ENCODE measurements around the gene H2BK1. TPM values are rescaled to one million over a fixed set of nuclear protein-coding genes. Genes with fewer than 3 reads are reported as not detected.
A peak's percentile ranks its signal among the peaks of the same experiment; 100 is the strongest.

The H2BK1 gene
- total and polyA plus RNA-seq, 2 of the 13 experiments (the other 11 are each of a cell fraction or from before 2014, with no cell fraction given), result not detected

GRCh38 chr7:151176401-151176800 is 33.9 kb downstream of the H2BK1 start (continued):
- TF ChIP-seq ZFP36 (IDR thresholded peaks at IDR 0.05; ENCODE audit: borderline replicate concordance, low read depth, low read length, partially characterized antibody) (no peak), ZNF24 (IDR thresholded peaks at IDR 0.05) (no peak), ZNF296 (CRISPR knock-in tag; conservative IDR thresholded peaks at IDR 0.05) (no peak), CSRNP2 (CRISPR knock-in tag; conservative IDR thresholded peaks at IDR 0.05; ENCODE audit: low read depth) (no peak), RAD21 (CRISPR knock-in tag; IDR thresholded peaks at IDR 0.05) (no peak)
- TF ChIP-seq, protein P1, sequence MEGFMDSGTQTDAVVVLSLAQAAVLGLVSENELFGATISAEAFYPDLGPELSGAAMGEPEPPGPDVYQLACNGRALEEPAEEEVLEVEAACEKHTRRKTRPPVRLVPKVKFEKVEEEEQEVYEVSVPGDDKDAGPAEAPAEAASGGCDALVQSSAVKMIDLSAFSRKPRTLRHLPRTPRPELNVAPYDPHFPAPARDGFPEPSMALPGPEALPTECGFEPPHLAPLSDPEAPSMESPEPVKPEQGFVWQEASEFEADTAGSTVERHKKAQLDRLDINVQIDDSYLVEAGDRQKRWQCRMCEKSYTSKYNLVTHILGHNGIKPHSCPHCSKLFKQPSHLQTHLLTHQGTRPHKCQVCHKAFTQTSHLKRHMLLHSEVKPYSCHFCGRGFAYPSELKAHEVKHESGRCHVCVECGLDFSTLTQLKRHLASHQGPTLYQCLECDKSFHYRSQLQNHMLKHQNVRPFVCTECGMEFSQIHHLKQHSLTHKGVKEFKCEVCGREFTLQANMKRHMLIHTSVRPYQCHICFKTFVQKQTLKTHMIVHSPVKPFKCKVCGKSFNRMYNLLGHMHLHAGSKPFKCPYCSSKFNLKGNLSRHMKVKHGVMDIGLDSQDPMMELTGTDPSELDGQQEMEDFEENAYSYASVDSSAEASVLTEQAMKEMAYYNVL (CRISPR knock-in tag; IDR thresholded peaks at IDR 0.05; ENCODE audit: borderline replicate concordance), result no peak

DNA sequence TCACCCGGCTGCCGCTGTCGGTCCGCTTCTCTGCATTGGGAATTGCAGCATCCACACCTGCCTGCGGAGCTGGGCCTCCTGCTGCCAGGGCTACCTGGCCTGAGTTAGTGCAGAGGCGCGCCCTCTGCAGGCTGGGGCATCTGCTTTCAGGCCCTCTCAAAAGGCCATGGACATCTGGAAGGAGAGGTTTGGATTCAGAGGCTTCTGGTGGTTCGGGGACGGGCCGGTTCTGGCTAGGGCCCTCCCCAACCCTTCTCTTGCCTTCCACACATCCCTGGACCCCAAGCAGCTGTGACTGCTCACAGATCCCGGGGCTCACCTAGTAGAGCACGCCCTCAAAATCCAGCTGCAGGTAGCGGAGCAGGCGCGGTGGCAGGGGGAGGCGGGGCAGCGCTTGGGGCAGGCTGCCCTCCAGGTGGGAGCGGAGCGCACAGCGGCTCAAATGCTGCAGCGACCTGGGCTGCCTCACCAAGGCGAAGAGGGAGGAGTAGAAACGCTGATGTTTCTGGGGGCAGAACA is 34.4 kb downstream of the H2BK1 start:
- Histone ChIP-seq H3K4me2 (ENCODE audit: low read depth, low read length) (no peak overlapping the region), H3K27ac (ENCODE audit: extremely low read length, insufficient read depth, low read length) (no peak overlapping the region), H3K4me3 (replicated peaks in 1 of 3; ENCODE audit: insufficient read depth in 1 of 3, low read depth in 2 of 3, low read length in 3 of 3) (no peak overlapping the region), H3K36me3 (replicated peaks in 1 of 2; ENCODE audit: control insufficient read depth in 1 of 2, insufficient read depth in 2 of 2, low read length in 2 of 2) (no peaks in the 10 kb centered on the region), H3K9me3 (ENCODE audit: low read length) (no peaks in the 10 kb centered on the region), H3K9ac (ENCODE audit: insufficient read depth, low read depth, low read length) (no peak overlapping the region), H3K79me2 (ENCODE audit: insufficient read depth, low read length) (no peaks in the 10 kb centered on the region), H3K4me1 (ENCODE audit: insufficient read depth, low read length) (no peaks in the 10 kb centered on the region), H3K27me3 (ENCODE audit: control insufficient read depth in 1 of 2, insufficient read depth in 2 of 2, low read length in 2 of 2) (peaks cover 2 to 45% of the 10 kb centered on the region in 2 experiments; a peak in 3 of 5 replicates), H4K20me1 (ENCODE audit: insufficient read depth, low read length) (no peaks in the 10 kb centered on the region), H2AFZ (ENCODE audit: low read length) (no peak overlapping the region)
- ATAC-seq, result no peak
- no peak for FAIRE-seq
- intact Hi-C loops (cut with micrococcal nuclease; ENCODE audit: unreplicated experiment) (loop anchor here (10.0 kb wide), 1 partner anchor 129 kb away; no protein-coding TSS in a partner anchor), in situ Hi-C loops (cut with HindIII; ENCODE audit: extremely low pct_ligation_motif_present, low pct_unique_long_range_greater_than_20kb) (no loop called here)
- ChIA-PET CTCF (ENCODE audit: low intra/inter-chr PET ratio, low total read pairs) (interaction anchor here (1.0 kb wide), 1 partner anchor 52 kb away, joined by 3 read pairs; no protein-coding TSS in a partner anchor), POLR2A (no interaction called here)
- 51% methylated on average over 18 of the region's 23 CpGs for WGBS (ENCODE audit: low lambda C conversion rate)
- TF ChIP-seq CTCF (CRISPR knock-in tag; IDR thresholded peaks at IDR 0.05) (peak; percentile 11; the same call in 1 of the 2 replicates), ISL2 (CRISPR knock-in tag; IDR thresholded peaks at IDR 0.05) (no peak)
- DNase-seq (ENCODE audit: low spot score), result no peak
- BruUV-seq (replicated peaks), result no TSS peak
